Endothelial cell of umbilical vein (primary cell): Measurements from ENCODE around the gene ACTN1. TPM values are rescaled to one million over a fixed set of nuclear protein-coding genes. Genes with fewer than 3 reads are reported as not detected.

Source experiments
- BruUV-seq: library from RNA; stranded (reverse); fragments of 400-500 nt; replicated peaks from 2 replicates; lab custom pipeline; 2021; lab: Mats Ljungman, UMichigan
- CTCF ChIA-PET: fragments of 300-600, 350-600 bp; sonication (Branson Sonifier 250); formaldehyde crosslinking; loops from one replicate; lab custom pipeline; 2021; ENCODE audit warnings: antibody characterized with exemption, inconsistent platforms; lab: Charles Lee
- POLR2A ChIA-PET: fragments of 300-600, 350-600 bp; sonication (Branson Sonifier 250); formaldehyde crosslinking; loops from one replicate; lab custom pipeline; 2021; ENCODE audit warnings: antibody characterized with exemption, inconsistent platforms; lab: Charles Lee
- DNase-seq: peaks from one replicate; pipeline ENCODE4 v3.0.0-alpha.2; 2011; ENCODE audit warnings: low read depth, low spot score
- FAIRE-seq: peaks from 2 replicates; lab custom pipeline; 2011; peaks lifted over from hg19 to GRCh38; lab: Jason Lieb, UNC
- H2AFZ ChIP-seq: 2 replicates; pipeline ENCODE4 v1.6.0; 2012; ENCODE audit warnings: low read depth, low read length, control low read depth, inconsistent platforms
- H3K27ac ChIP-seq: 2 replicates; pipeline ENCODE4 v1.5.1; 2011; ENCODE audit warnings: low read depth, mild to moderate bottlenecking, control low read depth, low read length, moderate library complexity; ENCODE audit not compliant: insufficient read depth
- H3K27me3 ChIP-seq, 2 experiments: 2 replicates each; pipeline versions ENCODE4 v1.6.0 to v1.6.1; 2011; ENCODE audit warnings: low read length in 2 of 2, mixed read lengths in 1 of 2; ENCODE audit not compliant: control insufficient read depth in 2 of 2, insufficient read depth in 2 of 2
- H3K36me3 ChIP-seq, 2 experiments: 2 replicates in 1 of 2; 3 replicates in 1 of 2; pipeline ENCODE4 v1.5.1; 2011; ENCODE audit warnings: low read length in 2 of 2, mild to moderate bottlenecking in 1 of 2, moderate library complexity in 1 of 2; ENCODE audit not compliant: control insufficient read depth in 2 of 2, insufficient read depth in 2 of 2; ENCODE audit errors: extremely low read depth in 1 of 2
- H3K4me1 ChIP-seq: 3 replicates; pipeline ENCODE4 v1.5.1; 2011; ENCODE audit warnings: mild to moderate bottlenecking, low read length; ENCODE audit not compliant: control insufficient read depth, insufficient read depth; ENCODE audit errors: extremely low read depth
- H3K4me2 ChIP-seq: 2 replicates; pipeline ENCODE4 v1.6.1; 2011; ENCODE audit warnings: low read length, control low read depth, mixed read lengths; ENCODE audit not compliant: insufficient read depth
- H3K4me3 ChIP-seq, 3 experiments: fragments of 200-600 bp in 1 of 3; sonication (generic), shearing (Covaris generic) in 1 of 3; replicated peaks in 1 of 3; 2 replicates each; pipeline ENCODE4 v1.5.1; 2011 to 2016; ENCODE audit warnings: control low read depth in 3 of 3, low read length in 3 of 3, mild to moderate bottlenecking in 2 of 3, inconsistent platforms in 1 of 3, low read depth in 1 of 3, moderate library complexity in 1 of 3; ENCODE audit not compliant: insufficient read depth in 1 of 3
- H3K79me2 ChIP-seq: 2 replicates; pipeline ENCODE4 v1.6.0; 2012; ENCODE audit warnings: low read length, inconsistent platforms; ENCODE audit not compliant: control insufficient read depth, insufficient read depth
- H3K9ac ChIP-seq: replicated peaks from 2 replicates; pipeline ENCODE3; 2011; ENCODE audit warnings: low read length, control low read depth; ENCODE audit not compliant: insufficient read depth; ENCODE audit errors: extremely low read depth
- H3K9me1 ChIP-seq: replicated peaks from 3 replicates; pipeline ENCODE4 v1.6.0; 2011; ENCODE audit warnings: mild to moderate bottlenecking, low read length; ENCODE audit not compliant: control insufficient read depth, insufficient read depth; ENCODE audit errors: extremely low read depth
- H3K9me3 ChIP-seq: replicated peaks from 2 replicates; pipeline ENCODE4 v1.5.1; 2012; ENCODE audit warnings: low read length, inconsistent platforms; ENCODE audit not compliant: control insufficient read depth, insufficient read depth
- H4K20me1 ChIP-seq: replicated peaks from 2 replicates; pipeline ENCODE3; 2011; ENCODE audit warnings: mild to moderate bottlenecking, low read length; ENCODE audit not compliant: control insufficient read depth, insufficient read depth; ENCODE audit errors: extremely low read depth
- EZH2 ChIP-seq: IDR thresholded peaks from 2 replicates; pipeline ENCODE4 v1.6.1; 2012; ENCODE audit warnings: borderline replicate concordance, low read depth, mild to moderate bottlenecking, moderate library complexity, low read length, inconsistent platforms; ENCODE audit not compliant: severe bottlenecking
- FOS ChIP-seq: IDR thresholded peaks from 2 replicates; pipeline ENCODE4 v1.6.1; 2011; ENCODE audit warnings: mild to moderate bottlenecking, low read length, moderate library complexity, borderline replicate concordance; ENCODE audit not compliant: insufficient read depth
- GATA2 ChIP-seq: IDR thresholded peaks from 2 replicates; pipeline ENCODE4 v1.7.0; 2011; ENCODE audit warnings: low read depth, mild to moderate bottlenecking, moderate library complexity, mixed read lengths, low read length; ENCODE audit not compliant: insufficient read length, insufficient read depth
- JUN ChIP-seq: IDR thresholded peaks from 2 replicates; pipeline ENCODE4 v1.6.1; 2011; ENCODE audit warnings: borderline replicate concordance, low read depth; ENCODE audit not compliant: insufficient read length, insufficient read depth
- MYC ChIP-seq: IDR thresholded peaks from one replicate; pipeline ENCODE4 v1.6.1; 2011; ENCODE audit warnings: mild to moderate bottlenecking, low read depth, low read length
- POLR2A ChIP-seq: IDR thresholded peaks from 2 replicates; pipeline ENCODE4 v1.6.1; 2012; ENCODE audit warnings: low read depth, mild to moderate bottlenecking, control low read depth, low read length
- POLR2AphosphoS5 ChIP-seq: IDR thresholded peaks from 2 replicates; pipeline ENCODE4 v1.6.1; 2012; ENCODE audit warnings: low read depth, mild to moderate bottlenecking, control low read depth, low read length, moderate library complexity; ENCODE audit not compliant: insufficient read depth
- dilution Hi-C: fragments of 300-500 bp; cut with MboI; formaldehyde crosslinking; loops from one replicate; pipeline ENCODE4 v1.15.0; 2019; ENCODE audit warnings: low sequenced_read_pairs; ENCODE audit not compliant: extremely low pct_ligation_motif_present
- intact Hi-C: fragments of 100-400 bp; cut with micrococcal nuclease; formaldehyde crosslinking; loops from one replicate; pipeline ENCODE4 v1.10.0; 2022
- polyA plus RNA-seq, 4 experiments: library from polyadenylated mRNA; depleted of rRNA in 3 of 4; stranded (reverse) in 3 of 4; unstranded in 1 of 4; fragments of >200 nt; gene quantifications; 2 replicates each; pipeline versions ENCODE4 v1.2.1 to v1.2.3, GENCODE V29; 2011 to 2012; ENCODE audit warnings: missing spikeins in 1 of 4
- total RNA-seq: library from RNA; stranded (reverse); gene quantifications from 2 replicates; pipeline ENCODE4 v1.2.3, GENCODE V29; 2021
- TF ChIP-seq, protein P1 (sequence below), 2 donors: IDR thresholded peaks; 1 replicate in 1 of 2; 2 replicates in 1 of 2; pipeline ENCODE4 v1.5.1; 2011; ENCODE audit warnings: low read length in 2 of 2, mild to moderate bottlenecking in 2 of 2, moderate library complexity in 2 of 2, control low read depth in 1 of 2, inconsistent platforms in 1 of 2, low read depth in 1 of 2; ENCODE audit not compliant: insufficient read depth in 1 of 2; ENCODE audit errors: extremely low read depth in 1 of 2
- TF ChIP-seq, protein P2 (sequence below): IDR thresholded peaks from 2 replicates; pipeline ENCODE4 v1.6.1; 2011; ENCODE audit not compliant: insufficient read depth, insufficient read length

Gene ACTN1
- total and polyA plus RNA-seq, 2 donors (not counting 3 experiments of a cell fraction or from before 2014, with no cell fraction given), result 442 to 463 TPM

DNA sequence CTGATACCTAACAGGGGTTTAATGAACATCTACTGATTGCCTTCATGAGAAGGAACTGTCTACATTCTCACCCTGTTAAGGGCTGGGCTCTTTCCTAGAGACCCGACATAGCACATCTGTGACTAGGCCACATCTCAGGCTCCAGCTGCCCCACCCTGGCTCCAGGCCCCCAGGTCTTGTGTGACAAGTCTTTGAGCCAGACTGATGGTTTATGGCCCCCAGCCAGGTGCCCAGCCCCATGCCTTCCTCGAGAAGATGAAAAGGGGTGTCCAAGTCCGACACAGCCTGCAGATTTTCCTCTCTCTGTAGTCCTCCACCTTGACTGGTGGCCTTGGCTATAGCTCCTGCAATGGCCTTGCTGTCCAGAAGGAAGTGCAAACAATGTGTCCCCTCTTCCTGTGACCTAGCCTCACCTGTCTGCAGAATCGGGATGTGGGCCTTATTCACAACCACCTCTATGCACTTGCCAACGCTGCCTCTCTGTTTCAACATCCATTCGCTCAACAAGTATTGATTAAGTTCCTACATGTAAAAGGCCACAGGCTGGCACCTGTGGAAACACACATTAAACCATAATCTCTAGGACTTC is 4.2 kb downstream of the ACTN1 start:
- Histone ChIP-seq H3K4me3 (no peak overlapping the region), H3K9me1 (no peaks in the 10 kb centered on the region), H3K9ac (no peak overlapping the region), H3K79me2 (peaks cover 86% of the 10 kb centered on the region), H2AFZ (no peak overlapping the region), H3K27me3 (no peaks in the 10 kb centered on the region), H3K27ac (peak overlapping the region; percentile 39), H4K20me1 (no peaks in the 10 kb centered on the region), H3K4me2 (peak overlapping the region; percentile 85), H3K9me3 (no peaks in the 10 kb centered on the region), H3K4me1 (peaks cover 48% of the 10 kb centered on the region), H3K36me3 (peaks cover 19 to 26% of the 10 kb centered on the region in 2 experiments)
- no peak for FAIRE-seq
- intact Hi-C loops (no loop called here), dilution Hi-C loops (no loop called here)
- CTCF ChIA-PET, result interaction anchor here (0.9 to 2.4 kb wide), 8 partner anchors 17 to 132 kb away, joined by 3 to 11 read pairs (median 6); no protein-coding TSS in a partner anchor
- no peak for TF ChIP-seq GATA2
- no peak for TF ChIP-seq POLR2AphosphoS5
- TF ChIP-seq POLR2A, result no peak
- no peak for TF ChIP-seq MYC
- TF ChIP-seq JUN, result no peak
- TF ChIP-seq, protein P1, sequence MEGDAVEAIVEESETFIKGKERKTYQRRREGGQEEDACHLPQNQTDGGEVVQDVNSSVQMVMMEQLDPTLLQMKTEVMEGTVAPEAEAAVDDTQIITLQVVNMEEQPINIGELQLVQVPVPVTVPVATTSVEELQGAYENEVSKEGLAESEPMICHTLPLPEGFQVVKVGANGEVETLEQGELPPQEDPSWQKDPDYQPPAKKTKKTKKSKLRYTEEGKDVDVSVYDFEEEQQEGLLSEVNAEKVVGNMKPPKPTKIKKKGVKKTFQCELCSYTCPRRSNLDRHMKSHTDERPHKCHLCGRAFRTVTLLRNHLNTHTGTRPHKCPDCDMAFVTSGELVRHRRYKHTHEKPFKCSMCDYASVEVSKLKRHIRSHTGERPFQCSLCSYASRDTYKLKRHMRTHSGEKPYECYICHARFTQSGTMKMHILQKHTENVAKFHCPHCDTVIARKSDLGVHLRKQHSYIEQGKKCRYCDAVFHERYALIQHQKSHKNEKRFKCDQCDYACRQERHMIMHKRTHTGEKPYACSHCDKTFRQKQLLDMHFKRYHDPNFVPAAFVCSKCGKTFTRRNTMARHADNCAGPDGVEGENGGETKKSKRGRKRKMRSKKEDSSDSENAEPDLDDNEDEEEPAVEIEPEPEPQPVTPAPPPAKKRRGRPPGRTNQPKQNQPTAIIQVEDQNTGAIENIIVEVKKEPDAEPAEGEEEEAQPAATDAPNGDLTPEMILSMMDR (IDR thresholded peaks at IDR 0.05; ENCODE audit: extremely low read depth in 1 of 2, insufficient read depth in 1 of 2, low read depth in 1 of 2, low read length in 2 of 2), result no peak
- TF ChIP-seq FOS, result no peak
- no peak for TF ChIP-seq EZH2
- TF ChIP-seq, protein P2, sequence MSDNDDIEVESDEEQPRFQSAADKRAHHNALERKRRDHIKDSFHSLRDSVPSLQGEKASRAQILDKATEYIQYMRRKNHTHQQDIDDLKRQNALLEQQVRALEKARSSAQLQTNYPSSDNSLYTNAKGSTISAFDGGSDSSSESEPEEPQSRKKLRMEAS, result no peak
- no TSS peak for BruUV-seq
- DNase-seq, result no peak
- POLR2A ChIA-PET, result interaction anchor here (1.4 kb wide), 1 partner anchor 39 kb away, joined by 4 read pairs; no protein-coding TSS in a partner anchor
